Measurements from ENCODE around the gene SPATA31C1.

GRCh38 chr9:87963770-87964169 lies 46.0 kb downstream of the SPATA31C1 start:
- TF ChIP-seq CTCF (conservative IDR thresholded peaks at IDR 0.05) (no peak), ZFX (IDR thresholded peaks at IDR 0.05) (no peak)
